Neural cell (in vitro differentiated cells): ENCODE data around the gene TMPRSS2. TPM values are rescaled to one million over a fixed set of nuclear protein-coding genes. Genes with fewer than 3 reads are reported as not detected.

Experiments
- H2AFZ ChIP-seq: fragments of 200-600, 300-800 bp; sonication (generic), shearing (Covaris generic); 2 replicates; pipeline ENCODE4 v1.6.0; 2014; ENCODE audit warnings: low read depth, mild to moderate bottlenecking, antibody characterized with exemption, low read length, moderate library complexity
- H3F3A ChIP-seq: fragments of 200-600 bp; shearing (Covaris generic); 2 replicates; pipeline ENCODE4 v1.6.1; 2016; ENCODE audit warnings: mild to moderate bottlenecking, moderate library complexity, mixed read lengths, antibody characterized with exemption, low read length; ENCODE audit not compliant: insufficient read depth, poor library complexity, severe bottlenecking
- H3K27ac ChIP-seq: fragments of 200-600, 300-800 bp; sonication (generic), shearing (Covaris generic); 2 replicates; pipeline ENCODE4 v1.5.1; 2014; ENCODE audit warnings: mild to moderate bottlenecking, low read length, moderate library complexity
- H3K27me3 ChIP-seq: fragments of 300-800, 200-600 bp; sonication (generic), shearing (Covaris generic); 2 replicates; pipeline ENCODE4 v1.6.0; 2014; ENCODE audit warnings: mild to moderate bottlenecking, low read depth, low read length, moderate library complexity; ENCODE audit not compliant: insufficient read depth
- H3K36me3 ChIP-seq: fragments of 300-800, 200-600 bp; sonication (generic), shearing (Covaris generic); 2 replicates; pipeline ENCODE4 v1.5.1; 2014; ENCODE audit warnings: mild to moderate bottlenecking, antibody characterized with exemption, low read length, moderate library complexity; ENCODE audit not compliant: insufficient read depth
- H3K4me2 ChIP-seq: fragments of 300-800, 200-600 bp; sonication (generic), shearing (Covaris generic); 2 replicates; pipeline ENCODE4 v1.6.0; 2014; ENCODE audit warnings: mild to moderate bottlenecking, low read length
- H3K4me3 ChIP-seq: fragments of 300-800, 200-600 bp; sonication (generic), shearing (Covaris generic); 2 replicates; pipeline ENCODE4 v1.5.1; 2014; ENCODE audit warnings: mild to moderate bottlenecking, low read length, moderate library complexity
- H3K79me2 ChIP-seq: fragments of 200-600 bp; shearing (Covaris generic); replicated peaks from 2 replicates; pipeline ENCODE4 v1.6.0; 2014; ENCODE audit warnings: mild to moderate bottlenecking, low read length, moderate library complexity; ENCODE audit not compliant: insufficient read depth
- H3K9ac ChIP-seq: fragments of 300-800, 200-600 bp; sonication (generic), shearing (Covaris generic); 2 replicates; pipeline ENCODE4 v1.6.1; 2016; ENCODE audit warnings: mild to moderate bottlenecking, low read length, mixed read lengths
- H3K9me2 ChIP-seq: fragments of 200-600 bp; shearing (Covaris generic); 2 replicates; pipeline ENCODE4 v1.6.1; 2016; ENCODE audit warnings: mild to moderate bottlenecking, low read length, mixed read lengths; ENCODE audit not compliant: insufficient read depth
- H3K9me3 ChIP-seq: fragments of 200-600, 300-800 bp; sonication (generic), shearing (Covaris generic); 2 replicates; pipeline ENCODE4 v1.6.1; 2016; ENCODE audit warnings: mild to moderate bottlenecking, mixed run types, low read length, moderate library complexity, mixed read lengths
- H4K20me1 ChIP-seq: fragments of 200-600 bp; shearing (Covaris generic); 2 replicates; pipeline ENCODE4 v1.6.1; 2016; ENCODE audit warnings: mild to moderate bottlenecking, mixed run types; ENCODE audit not compliant: insufficient read depth
- CTCF ChIP-seq: fragments of 450-650 bp; IDR thresholded peaks from 2 replicates; pipeline ENCODE4 v1.5.1; 2014; ENCODE audit warnings: antibody characterized with exemption, mild to moderate bottlenecking, moderate library complexity; ENCODE audit not compliant: poor library complexity, severe bottlenecking
- EP300 ChIP-seq: fragments of 450-650 bp; conservative IDR thresholded peaks from 2 replicates; pipeline ENCODE4 v1.6.1; 2014; ENCODE audit warnings: antibody characterized with exemption, mild to moderate bottlenecking, moderate library complexity; ENCODE audit not compliant: poor library complexity, severe bottlenecking
- EZH2 ChIP-seq: fragments of 200-600, 300-800 bp; shearing (Covaris generic), sonication (generic); IDR thresholded peaks from 2 replicates; pipeline ENCODE4 v1.6.1; 2014; ENCODE audit warnings: antibody characterized with exemption, low read length, borderline replicate concordance, mild to moderate bottlenecking; ENCODE audit not compliant: insufficient read depth, poor library complexity, severe bottlenecking
- MXI1 ChIP-seq: fragments of 450-650 bp; conservative IDR thresholded peaks from 2 replicates; pipeline ENCODE4 v1.6.1; 2014; ENCODE audit warnings: antibody characterized with exemption, mild to moderate bottlenecking; ENCODE audit not compliant: poor library complexity, severe bottlenecking
- POLR2AphosphoS5 ChIP-seq: IDR thresholded peaks from 2 replicates; pipeline ENCODE4 v1.6.1; 2012
- RAD21 ChIP-seq: fragments of 450-650 bp; conservative IDR thresholded peaks from 2 replicates; pipeline ENCODE4 v1.6.1; 2014; ENCODE audit warnings: antibody characterized with exemption, mild to moderate bottlenecking, moderate library complexity
- REST ChIP-seq: IDR thresholded peaks from 2 replicates; pipeline ENCODE4 v1.6.1; 2012; ENCODE audit warnings: borderline replicate concordance
- SMC3 ChIP-seq: fragments of 450-650 bp; conservative IDR thresholded peaks from 2 replicates; pipeline ENCODE4 v1.6.1; 2014; ENCODE audit warnings: antibody characterized with exemption, mild to moderate bottlenecking, moderate library complexity; ENCODE audit not compliant: poor library complexity
- TAF1 ChIP-seq: IDR thresholded peaks from 2 replicates; pipeline ENCODE4 v1.6.1; 2012; ENCODE audit warnings: low read depth
- polyA plus RNA-seq: library from polyadenylated mRNA; depleted of rRNA; stranded (reverse); fragments of >200 nt; gene quantifications from 2 replicates; pipeline ENCODE4 v1.2.3, GENCODE V29; 2014

TMPRSS2 gene
- polyA plus RNA-seq, 1 donor from 2014 or later = not detected

GRCh38 chr21:41500363-41500762, 7.6 kb downstream of the TMPRSS2 start:
- no peaks in the 10 kb centered on the region for H3F3A ChIP-seq
- no peak overlapping the region for H3K9ac ChIP-seq
- peaks cover 13% of the 10 kb centered on the region for H3K27me3 ChIP-seq
- H3K9me3 ChIP-seq = no peaks in the 10 kb centered on the region
- no peak for TF ChIP-seq POLR2AphosphoS5
- TF ChIP-seq SMC3 = no peak
- TF ChIP-seq EZH2 = no peak
- no peak for TF ChIP-seq CTCF
- no peak for TF ChIP-seq REST
- no peak overlapping the region for H2AFZ ChIP-seq
- no peak overlapping the region for H3K4me2 ChIP-seq
- no peaks in the 10 kb centered on the region for H3K36me3 ChIP-seq
- H3K79me2 ChIP-seq = no peaks in the 10 kb centered on the region
- no peak overlapping the region for H3K4me3 ChIP-seq
- no peaks in the 10 kb centered on the region for H4K20me1 ChIP-seq
- no peak overlapping the region for H3K27ac ChIP-seq
- H3K9me2 ChIP-seq = no peaks in the 10 kb centered on the region

GRCh38 chr21:41499920-41500319, 8.0 kb downstream of the TMPRSS2 start:
- H3K9me3 ChIP-seq = no peaks in the 10 kb centered on the region
- H2AFZ ChIP-seq = no peak overlapping the region
- no peaks in the 10 kb centered on the region for H3K79me2 ChIP-seq
- no peaks in the 10 kb centered on the region for H3K36me3 ChIP-seq
- no peak overlapping the region for H3K9ac ChIP-seq
- no peaks in the 10 kb centered on the region for H4K20me1 ChIP-seq
- peaks cover 9% of the 10 kb centered on the region for H3K27me3 ChIP-seq
- H3K9me2 ChIP-seq = no peaks in the 10 kb centered on the region
- no peaks in the 10 kb centered on the region for H3F3A ChIP-seq
- TF ChIP-seq RAD21 (no peak), POLR2AphosphoS5 (no peak), CTCF (no peak), REST (no peak), SMC3 (no peak), MXI1 (no peak), EZH2 (no peak), TAF1 (no peak), EP300 (no peak)
- no peak overlapping the region for H3K27ac ChIP-seq
- H3K4me3 ChIP-seq = no peak overlapping the region
- H3K4me2 ChIP-seq = no peak overlapping the region
